Colonic mucosa (tissue), 4 donors: ENCODE measurements around the gene MUSTN1. TPM values are rescaled to one million over a fixed set of nuclear protein-coding genes. Genes with fewer than 3 reads are reported as not detected.

ENCODE experiments used
- DNase-seq: peaks from one replicate; pipeline ENCODE4 v3.0.0-alpha.2; 2020
- H3K27ac ChIP-seq: fragments of 200-600 bp; one replicate; pipeline ENCODE4 v1.8.0; 2021
- H3K27me3 ChIP-seq: fragments of 200-600 bp; one replicate; pipeline ENCODE4 v1.8.0; 2021
- H3K36me3 ChIP-seq: fragments of 200-600 bp; one replicate; pipeline ENCODE4 v1.8.0; 2021
- H3K4me1 ChIP-seq: fragments of 200-600 bp; one replicate; pipeline ENCODE4 v1.8.0; 2021; ENCODE audit warnings: mild to moderate bottlenecking
- H3K4me3 ChIP-seq: fragments of 200-600 bp; one replicate; pipeline ENCODE4 v1.8.0; 2021
- H3K9ac ChIP-seq, 2 donors: one replicate each; pipeline ENCODE4 v1.7.0; 2013; ENCODE audit warnings: control low read depth in 2 of 2, low read depth in 2 of 2, low read length in 2 of 2
- H3K9me3 ChIP-seq: fragments of 200-600 bp; one replicate; pipeline ENCODE4 v1.8.0; 2021
- CTCF ChIP-seq: fragments of 200-600 bp; IDR thresholded peaks from one replicate; pipeline ENCODE4 v1.8.0; 2022; ENCODE audit warnings: antibody characterized with exemption, mild to moderate bottlenecking
- intact Hi-C: fragments of 100-400 bp; cut with DNase I; formaldehyde crosslinking; loops from one replicate; pipeline ENCODE4 v1.14.1; 2022
- total RNA-seq, 2 donors: library from RNA; stranded (reverse); fragmentation: NEBNext Ultra II Directional in 1 of 2; extraction: Animal tissue kit (Norgen Biotek cat#: 25700) in 1 of 2; gene quantifications; one replicate each; pipeline ENCODE4 v1.2.1, GENCODE V29; 2021
- donor health status: healthy.
- donor health status: DM: no; HTN: no; CAD: no.
- donor health status: DM: no; HTN: no; CAD: no.

Gene MUSTN1
- total RNA-seq, 2 donors from 2014 or later = 1.5 to 3.2 TPM

- no peaks in the 10 kb centered on the region for H3K36me3 ChIP-seq
These were observed 38.8 kb upstream of the MUSTN1 start for GRCh38 chr3:52873433-52874159.

GRCh38 chr3:52872245-52872644, 37.4 kb upstream of the MUSTN1 start:
- no peak for DNase-seq
- Histone ChIP-seq H3K9me3 (no peaks in the 10 kb centered on the region), H3K9ac (no peak overlapping the region), H3K27me3 (no peaks in the 10 kb centered on the region), H3K4me1 (no peaks in the 10 kb centered on the region), H3K4me3 (no peak overlapping the region), H3K36me3 (no peaks in the 10 kb centered on the region), H3K27ac (no peak overlapping the region)
- no peak for TF ChIP-seq CTCF
- intact Hi-C loops = no loop called here

More at GRCh38 chr3:52873433-52874159, 38.8 kb upstream of the MUSTN1 start:
- Histone ChIP-seq H3K4me3 (no peak overlapping the region), H3K27me3 (no peaks in the 10 kb centered on the region), H3K4me1 (no peaks in the 10 kb centered on the region), H3K9me3 (no peaks in the 10 kb centered on the region), H3K27ac (no peak overlapping the region), H3K9ac (no peak overlapping the region)
- intact Hi-C loops = no loop called here
- TF ChIP-seq CTCF = no peak
- DNase-seq = no peak

- no peak for TF ChIP-seq CTCF
- intact Hi-C loops = no loop called here
- no peak overlapping the region for H3K4me3 ChIP-seq
These were observed 36.9 kb upstream of the MUSTN1 start for GRCh38 chr3:52871761-52872160.

GRCh38 chr3:52870471-52870870, 35.7 kb upstream of the MUSTN1 start:
- intact Hi-C loops = no loop called here

More at GRCh38 chr3:52871761-52872160, 36.9 kb upstream of the MUSTN1 start:
- Histone ChIP-seq H3K36me3 (no peaks in the 10 kb centered on the region), H3K9ac (no peak overlapping the region), H3K9me3 (no peaks in the 10 kb centered on the region), H3K27ac (no peak overlapping the region), H3K27me3 (no peaks in the 10 kb centered on the region), H3K4me1 (no peaks in the 10 kb centered on the region)
- DNase-seq = no peak

GRCh38 chr3:52866427-52866826, 31.6 kb upstream of the MUSTN1 start:
- no peak overlapping the region for H3K9ac ChIP-seq
- no peaks in the 10 kb centered on the region for H3K27me3 ChIP-seq
- no peaks in the 10 kb centered on the region for H3K36me3 ChIP-seq
- H3K27ac ChIP-seq = no peak overlapping the region
- no peak for TF ChIP-seq CTCF
- H3K4me3 ChIP-seq = no peak overlapping the region
- H3K4me1 ChIP-seq = no peaks in the 10 kb centered on the region
- H3K9me3 ChIP-seq = no peaks in the 10 kb centered on the region
- intact Hi-C loops = no loop called here
- no peak for DNase-seq

More at GRCh38 chr3:52870471-52870870, 35.7 kb upstream of the MUSTN1 start:
- Histone ChIP-seq H3K9me3 (no peaks in the 10 kb centered on the region), H3K9ac (no peak overlapping the region), H3K27me3 (no peaks in the 10 kb centered on the region), H3K36me3 (no peaks in the 10 kb centered on the region), H3K4me3 (no peak overlapping the region), H3K4me1 (no peaks in the 10 kb centered on the region), H3K27ac (no peak overlapping the region)
- no peak for TF ChIP-seq CTCF
- DNase-seq = no peak
